MM.1S (cell line): ENCODE measurements around the gene MED15.

Experiments
- EZH2 ChIP-seq: fragments of 300-600 bp; sonication (generic); optimal IDR thresholded peaks from 2 replicates; pipeline ENCODE3; 2017; ENCODE audit warnings: low read depth, mild to moderate bottlenecking, antibody characterized with exemption, low read length, mixed read lengths
- EZH2phosphoT487 ChIP-seq: fragments of 300-600 bp; sonication (generic); IDR thresholded peaks from 2 replicates; pipeline ENCODE4 v1.6.1; 2018; ENCODE audit warnings: antibody characterized with exemption, low read length
- TF ChIP-seq, protein P1 (sequence below): fragments of 300-600 bp; sonication (generic); IDR thresholded peaks from 2 replicates; pipeline ENCODE4 v1.5.1; 2016; ENCODE audit warnings: antibody characterized with exemption, low read length, mixed read lengths

DNA sequence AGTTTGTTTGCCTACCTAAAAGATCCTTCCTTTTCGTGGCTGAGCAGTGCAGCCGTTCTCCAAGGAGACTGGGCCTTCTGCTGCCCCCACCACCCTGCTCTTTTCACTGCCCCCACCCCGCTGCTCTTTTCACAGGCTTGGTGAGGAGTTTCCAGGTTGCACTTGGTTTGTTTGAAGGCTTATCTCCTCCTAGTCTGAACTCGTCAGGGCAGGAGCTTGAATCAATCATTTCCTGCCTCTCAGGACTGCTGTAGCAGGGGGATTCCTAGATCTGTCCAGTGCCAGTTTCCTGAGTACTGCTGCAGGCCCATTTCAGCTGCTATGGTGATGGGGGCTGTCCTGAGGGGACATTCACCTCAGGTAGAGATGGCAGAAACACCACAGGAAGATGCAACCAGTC lies 10.0 kb downstream of the MED15 start:
- TF ChIP-seq, protein P1, sequence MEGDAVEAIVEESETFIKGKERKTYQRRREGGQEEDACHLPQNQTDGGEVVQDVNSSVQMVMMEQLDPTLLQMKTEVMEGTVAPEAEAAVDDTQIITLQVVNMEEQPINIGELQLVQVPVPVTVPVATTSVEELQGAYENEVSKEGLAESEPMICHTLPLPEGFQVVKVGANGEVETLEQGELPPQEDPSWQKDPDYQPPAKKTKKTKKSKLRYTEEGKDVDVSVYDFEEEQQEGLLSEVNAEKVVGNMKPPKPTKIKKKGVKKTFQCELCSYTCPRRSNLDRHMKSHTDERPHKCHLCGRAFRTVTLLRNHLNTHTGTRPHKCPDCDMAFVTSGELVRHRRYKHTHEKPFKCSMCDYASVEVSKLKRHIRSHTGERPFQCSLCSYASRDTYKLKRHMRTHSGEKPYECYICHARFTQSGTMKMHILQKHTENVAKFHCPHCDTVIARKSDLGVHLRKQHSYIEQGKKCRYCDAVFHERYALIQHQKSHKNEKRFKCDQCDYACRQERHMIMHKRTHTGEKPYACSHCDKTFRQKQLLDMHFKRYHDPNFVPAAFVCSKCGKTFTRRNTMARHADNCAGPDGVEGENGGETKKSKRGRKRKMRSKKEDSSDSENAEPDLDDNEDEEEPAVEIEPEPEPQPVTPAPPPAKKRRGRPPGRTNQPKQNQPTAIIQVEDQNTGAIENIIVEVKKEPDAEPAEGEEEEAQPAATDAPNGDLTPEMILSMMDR, result no peak
- no peak for TF ChIP-seq EZH2
- no peak for TF ChIP-seq EZH2phosphoT487
